Endothelial cell of umbilical vein (primary cell): Measurements from ENCODE around the gene WIF1. TPM values are rescaled to one million over a fixed set of nuclear protein-coding genes. Genes with fewer than 3 reads are reported as not detected.

Experiments used
- BruUV-seq: library from RNA; stranded (reverse); fragments of 400-500 nt; replicated peaks from 2 replicates; lab custom pipeline; 2021; lab: Mats Ljungman, UMichigan
- CTCF ChIA-PET: fragments of 300-600, 350-600 bp; sonication (Branson Sonifier 250); formaldehyde crosslinking; loops from one replicate; lab custom pipeline; 2021; ENCODE audit warnings: antibody characterized with exemption, inconsistent platforms; lab: Charles Lee
- POLR2A ChIA-PET: fragments of 300-600, 350-600 bp; sonication (Branson Sonifier 250); formaldehyde crosslinking; loops from one replicate; lab custom pipeline; 2021; ENCODE audit warnings: antibody characterized with exemption, inconsistent platforms; lab: Charles Lee
- DNase-seq: peaks from one replicate; pipeline ENCODE4 v3.0.0-alpha.2; 2011; ENCODE audit warnings: low read depth, low spot score
- FAIRE-seq: peaks from 2 replicates; lab custom pipeline; 2011; peaks lifted over from hg19 to GRCh38; lab: Jason Lieb, UNC
- H2AFZ ChIP-seq: 2 replicates; pipeline ENCODE4 v1.6.0; 2012; ENCODE audit warnings: low read depth, low read length, control low read depth, inconsistent platforms
- H3K27ac ChIP-seq: 2 replicates; pipeline ENCODE4 v1.5.1; 2011; ENCODE audit warnings: low read depth, mild to moderate bottlenecking, control low read depth, low read length, moderate library complexity; ENCODE audit not compliant: insufficient read depth
- H3K27me3 ChIP-seq, 2 experiments: 2 replicates each; pipeline versions ENCODE4 v1.6.0 to v1.6.1; 2011; ENCODE audit warnings: low read length in 2 of 2, mixed read lengths in 1 of 2; ENCODE audit not compliant: control insufficient read depth in 2 of 2, insufficient read depth in 2 of 2
- H3K36me3 ChIP-seq, 2 experiments: 2 replicates in 1 of 2; 3 replicates in 1 of 2; pipeline ENCODE4 v1.5.1; 2011; ENCODE audit warnings: low read length in 2 of 2, mild to moderate bottlenecking in 1 of 2, moderate library complexity in 1 of 2; ENCODE audit not compliant: control insufficient read depth in 2 of 2, insufficient read depth in 2 of 2; ENCODE audit errors: extremely low read depth in 1 of 2
- H3K4me1 ChIP-seq: 3 replicates; pipeline ENCODE4 v1.5.1; 2011; ENCODE audit warnings: mild to moderate bottlenecking, low read length; ENCODE audit not compliant: control insufficient read depth, insufficient read depth; ENCODE audit errors: extremely low read depth
- H3K4me2 ChIP-seq: 2 replicates; pipeline ENCODE4 v1.6.1; 2011; ENCODE audit warnings: low read length, control low read depth, mixed read lengths; ENCODE audit not compliant: insufficient read depth
- H3K4me3 ChIP-seq, 3 experiments: fragments of 200-600 bp in 1 of 3; sonication (generic), shearing (Covaris generic) in 1 of 3; replicated peaks in 1 of 3; 2 replicates each; pipeline ENCODE4 v1.5.1; 2011 to 2016; ENCODE audit warnings: control low read depth in 3 of 3, low read length in 3 of 3, mild to moderate bottlenecking in 2 of 3, inconsistent platforms in 1 of 3, low read depth in 1 of 3, moderate library complexity in 1 of 3; ENCODE audit not compliant: insufficient read depth in 1 of 3
- H3K79me2 ChIP-seq: 2 replicates; pipeline ENCODE4 v1.6.0; 2012; ENCODE audit warnings: low read length, inconsistent platforms; ENCODE audit not compliant: control insufficient read depth, insufficient read depth
- H3K9ac ChIP-seq: replicated peaks from 2 replicates; pipeline ENCODE3; 2011; ENCODE audit warnings: low read length, control low read depth; ENCODE audit not compliant: insufficient read depth; ENCODE audit errors: extremely low read depth
- H3K9me1 ChIP-seq: replicated peaks from 3 replicates; pipeline ENCODE4 v1.6.0; 2011; ENCODE audit warnings: mild to moderate bottlenecking, low read length; ENCODE audit not compliant: control insufficient read depth, insufficient read depth; ENCODE audit errors: extremely low read depth
- H3K9me3 ChIP-seq: replicated peaks from 2 replicates; pipeline ENCODE4 v1.5.1; 2012; ENCODE audit warnings: low read length, inconsistent platforms; ENCODE audit not compliant: control insufficient read depth, insufficient read depth
- H4K20me1 ChIP-seq: replicated peaks from 2 replicates; pipeline ENCODE3; 2011; ENCODE audit warnings: mild to moderate bottlenecking, low read length; ENCODE audit not compliant: control insufficient read depth, insufficient read depth; ENCODE audit errors: extremely low read depth
- EZH2 ChIP-seq: IDR thresholded peaks from 2 replicates; pipeline ENCODE4 v1.6.1; 2012; ENCODE audit warnings: borderline replicate concordance, low read depth, mild to moderate bottlenecking, moderate library complexity, low read length, inconsistent platforms; ENCODE audit not compliant: severe bottlenecking
- FOS ChIP-seq: IDR thresholded peaks from 2 replicates; pipeline ENCODE4 v1.6.1; 2011; ENCODE audit warnings: mild to moderate bottlenecking, low read length, moderate library complexity, borderline replicate concordance; ENCODE audit not compliant: insufficient read depth
- GATA2 ChIP-seq: IDR thresholded peaks from 2 replicates; pipeline ENCODE4 v1.7.0; 2011; ENCODE audit warnings: low read depth, mild to moderate bottlenecking, moderate library complexity, mixed read lengths, low read length; ENCODE audit not compliant: insufficient read length, insufficient read depth
- JUN ChIP-seq: IDR thresholded peaks from 2 replicates; pipeline ENCODE4 v1.6.1; 2011; ENCODE audit warnings: borderline replicate concordance, low read depth; ENCODE audit not compliant: insufficient read length, insufficient read depth
- MYC ChIP-seq: IDR thresholded peaks from one replicate; pipeline ENCODE4 v1.6.1; 2011; ENCODE audit warnings: mild to moderate bottlenecking, low read depth, low read length
- POLR2A ChIP-seq: IDR thresholded peaks from 2 replicates; pipeline ENCODE4 v1.6.1; 2012; ENCODE audit warnings: low read depth, mild to moderate bottlenecking, control low read depth, low read length
- POLR2AphosphoS5 ChIP-seq: IDR thresholded peaks from 2 replicates; pipeline ENCODE4 v1.6.1; 2012; ENCODE audit warnings: low read depth, mild to moderate bottlenecking, control low read depth, low read length, moderate library complexity; ENCODE audit not compliant: insufficient read depth
- dilution Hi-C: fragments of 300-500 bp; cut with MboI; formaldehyde crosslinking; loops from one replicate; pipeline ENCODE4 v1.15.0; 2019; ENCODE audit warnings: low sequenced_read_pairs; ENCODE audit not compliant: extremely low pct_ligation_motif_present
- intact Hi-C: fragments of 100-400 bp; cut with micrococcal nuclease; formaldehyde crosslinking; loops from one replicate; pipeline ENCODE4 v1.10.0; 2022
- polyA plus RNA-seq, 4 experiments: library from polyadenylated mRNA; depleted of rRNA in 3 of 4; stranded (reverse) in 3 of 4; unstranded in 1 of 4; fragments of >200 nt; gene quantifications; 2 replicates each; pipeline versions ENCODE4 v1.2.1 to v1.2.3, GENCODE V29; 2011 to 2012; ENCODE audit warnings: missing spikeins in 1 of 4
- total RNA-seq: library from RNA; stranded (reverse); gene quantifications from 2 replicates; pipeline ENCODE4 v1.2.3, GENCODE V29; 2021
- TF ChIP-seq, protein P1 (sequence below): IDR thresholded peaks from 2 replicates; pipeline ENCODE4 v1.6.1; 2011; ENCODE audit not compliant: insufficient read depth, insufficient read length
- TF ChIP-seq, protein P2 (sequence below), 2 donors: IDR thresholded peaks; 1 replicate in 1 of 2; 2 replicates in 1 of 2; pipeline ENCODE4 v1.5.1; 2011; ENCODE audit warnings: low read length in 2 of 2, mild to moderate bottlenecking in 2 of 2, moderate library complexity in 2 of 2, control low read depth in 1 of 2, inconsistent platforms in 1 of 2, low read depth in 1 of 2; ENCODE audit not compliant: insufficient read depth in 1 of 2; ENCODE audit errors: extremely low read depth in 1 of 2

Gene WIF1
- total and polyA plus RNA-seq, 2 donors (not counting 3 experiments of a cell fraction or from before 2014, with no cell fraction given) = not detected

DNA sequence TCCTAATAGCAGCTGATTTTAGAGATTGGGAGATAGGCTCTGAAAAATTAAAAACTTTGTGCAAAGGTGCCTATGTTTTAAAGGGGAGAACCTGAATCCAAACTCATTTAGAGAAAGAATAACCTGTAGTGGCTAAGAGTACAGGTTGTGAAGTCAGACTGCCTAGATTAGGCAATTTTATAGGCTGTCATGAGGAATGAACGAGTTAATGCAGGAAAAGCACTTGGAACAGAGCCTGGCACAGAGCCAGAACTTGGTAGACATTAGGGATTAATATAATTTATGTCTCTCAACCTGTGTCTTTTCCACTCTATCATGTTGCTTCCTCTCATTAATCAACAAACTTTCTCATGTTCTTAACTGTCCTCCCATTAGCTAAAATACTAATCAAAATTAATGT lies 98.1 kb downstream of the WIF1 start:
- Histone ChIP-seq H3K27ac (no peak overlapping the region), H3K79me2 (no peaks in the 10 kb centered on the region), H3K9me3 (no peaks in the 10 kb centered on the region), H3K4me2 (no peak overlapping the region), H3K4me3 (no peak overlapping the region), H3K9ac (no peak overlapping the region), H3K36me3 (no peaks in the 10 kb centered on the region), H2AFZ (no peak overlapping the region), H3K4me1 (no peaks in the 10 kb centered on the region), H3K9me1 (no peaks in the 10 kb centered on the region), H4K20me1 (no peaks in the 10 kb centered on the region), H3K27me3 (peaks cover 4 to 13% of the 10 kb centered on the region in 2 experiments)
- no TSS peak for BruUV-seq
- dilution Hi-C loops = no loop called here
- DNase-seq = no peak
- intact Hi-C loops = no loop called here
- CTCF ChIA-PET = no interaction called here
- TF ChIP-seq MYC (no peak), POLR2A (no peak), FOS (no peak), JUN (no peak), GATA2 (no peak), EZH2 (no peak), POLR2AphosphoS5 (no peak)
- TF ChIP-seq, protein P1, sequence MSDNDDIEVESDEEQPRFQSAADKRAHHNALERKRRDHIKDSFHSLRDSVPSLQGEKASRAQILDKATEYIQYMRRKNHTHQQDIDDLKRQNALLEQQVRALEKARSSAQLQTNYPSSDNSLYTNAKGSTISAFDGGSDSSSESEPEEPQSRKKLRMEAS = no peak
- TF ChIP-seq, protein P2, sequence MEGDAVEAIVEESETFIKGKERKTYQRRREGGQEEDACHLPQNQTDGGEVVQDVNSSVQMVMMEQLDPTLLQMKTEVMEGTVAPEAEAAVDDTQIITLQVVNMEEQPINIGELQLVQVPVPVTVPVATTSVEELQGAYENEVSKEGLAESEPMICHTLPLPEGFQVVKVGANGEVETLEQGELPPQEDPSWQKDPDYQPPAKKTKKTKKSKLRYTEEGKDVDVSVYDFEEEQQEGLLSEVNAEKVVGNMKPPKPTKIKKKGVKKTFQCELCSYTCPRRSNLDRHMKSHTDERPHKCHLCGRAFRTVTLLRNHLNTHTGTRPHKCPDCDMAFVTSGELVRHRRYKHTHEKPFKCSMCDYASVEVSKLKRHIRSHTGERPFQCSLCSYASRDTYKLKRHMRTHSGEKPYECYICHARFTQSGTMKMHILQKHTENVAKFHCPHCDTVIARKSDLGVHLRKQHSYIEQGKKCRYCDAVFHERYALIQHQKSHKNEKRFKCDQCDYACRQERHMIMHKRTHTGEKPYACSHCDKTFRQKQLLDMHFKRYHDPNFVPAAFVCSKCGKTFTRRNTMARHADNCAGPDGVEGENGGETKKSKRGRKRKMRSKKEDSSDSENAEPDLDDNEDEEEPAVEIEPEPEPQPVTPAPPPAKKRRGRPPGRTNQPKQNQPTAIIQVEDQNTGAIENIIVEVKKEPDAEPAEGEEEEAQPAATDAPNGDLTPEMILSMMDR (IDR thresholded peaks at IDR 0.05; ENCODE audit: extremely low read depth in 1 of 2, insufficient read depth in 1 of 2, low read depth in 1 of 2, low read length in 2 of 2) = no peak
- POLR2A ChIA-PET = no interaction called here
- no peak for FAIRE-seq
